Inferior parietal cortex (tissue), 1 donor: ENCODE results near the gene TMC2.

Experiments
- DNase-seq: peaks from one replicate; pipeline ENCODE4 v3.0.0-alpha.2; 2016; ENCODE audit errors: extremely low spot score

The TMC2 gene

DNA sequence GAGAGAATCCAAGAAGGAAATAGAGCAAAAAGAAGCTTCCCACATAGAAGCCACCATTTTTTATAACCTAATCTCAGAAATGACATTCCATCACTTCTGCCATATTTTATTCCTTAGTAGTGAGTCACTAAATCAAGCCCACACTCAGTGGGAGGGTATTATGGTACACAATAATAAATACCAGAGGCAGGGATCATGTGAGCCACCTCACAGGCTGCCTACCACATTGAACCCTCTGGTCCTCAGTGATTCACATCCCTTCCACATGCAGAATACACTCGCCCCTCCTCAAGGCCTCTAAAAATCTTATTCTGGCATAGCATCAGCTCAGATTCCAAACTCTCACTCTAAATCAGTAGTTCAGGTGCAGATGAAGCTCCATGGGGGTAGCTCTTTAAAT lies 49.4 kb downstream of the TMC2 start:
- DNase-seq: no peak

DNA sequence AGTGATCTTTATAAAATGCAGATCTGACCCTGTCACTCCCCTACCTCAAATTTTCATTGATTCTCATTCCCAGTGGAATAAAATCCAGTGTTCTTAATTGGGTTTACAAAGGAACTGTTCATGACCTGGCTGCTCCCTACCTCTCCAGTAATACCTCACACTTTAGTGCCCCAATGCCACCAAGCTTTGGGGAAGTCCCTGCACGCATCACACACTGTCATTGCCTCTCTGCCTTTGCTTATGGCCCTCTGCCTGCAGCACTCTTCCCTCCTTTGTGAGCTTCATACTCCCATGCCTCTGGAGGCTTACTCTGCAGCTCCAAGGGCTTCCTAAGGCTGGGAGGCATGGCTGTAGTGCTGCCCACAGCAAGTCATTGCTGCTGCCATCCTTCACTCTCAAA lies 57.4 kb downstream of the TMC2 start:
- DNase-seq: no peak

DNA sequence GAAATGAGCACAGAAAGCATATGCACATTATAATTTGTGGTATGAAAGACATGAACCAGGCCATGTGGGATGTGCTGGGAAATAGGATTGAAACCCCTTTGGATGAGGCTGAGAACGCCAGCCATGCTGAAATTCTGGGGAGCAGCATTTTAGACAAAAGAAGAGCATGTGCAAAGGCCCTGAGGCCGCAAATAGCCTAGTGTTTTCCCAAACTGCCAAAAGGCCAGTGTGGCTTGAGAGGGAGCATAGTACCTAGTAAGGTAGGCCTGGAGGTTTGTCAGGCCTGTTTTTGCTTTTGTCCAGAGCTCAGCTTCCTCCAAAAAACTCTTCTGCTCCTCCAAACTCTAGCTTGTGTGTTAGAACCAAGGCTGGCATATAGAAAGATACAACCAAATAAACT lies 58.7 kb downstream of the TMC2 start:
- no peak for DNase-seq

DNA sequence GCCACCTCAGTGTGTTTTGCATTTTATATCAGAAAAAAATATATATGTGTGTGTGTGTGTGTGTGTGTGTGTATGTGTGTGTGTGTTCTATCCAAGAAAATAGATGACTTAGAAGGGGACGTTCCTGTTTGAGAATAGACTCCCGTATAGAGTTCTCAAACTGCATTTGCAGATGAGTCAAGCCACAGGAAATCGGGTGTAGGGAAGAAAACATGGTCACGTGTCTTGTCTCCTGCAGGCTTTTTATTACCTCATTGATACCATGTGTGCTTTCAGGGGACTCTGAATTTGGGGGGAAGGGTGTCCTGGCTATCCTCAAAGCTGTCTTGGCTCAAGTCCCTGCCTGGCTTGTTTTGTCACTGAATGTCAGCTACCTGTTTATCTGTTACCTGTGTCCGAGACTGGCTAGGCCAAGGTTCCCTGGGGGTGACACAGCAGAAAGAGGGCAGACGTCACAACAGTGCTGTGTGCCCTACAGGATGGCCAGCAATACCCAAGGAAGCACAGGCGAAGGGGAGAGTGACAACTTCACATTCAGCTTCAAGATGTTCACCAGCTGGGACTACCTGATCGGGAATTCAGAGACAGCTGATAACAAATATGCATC lies 60.4 kb downstream of the TMC2 start:
- no peak for DNase-seq

DNA sequence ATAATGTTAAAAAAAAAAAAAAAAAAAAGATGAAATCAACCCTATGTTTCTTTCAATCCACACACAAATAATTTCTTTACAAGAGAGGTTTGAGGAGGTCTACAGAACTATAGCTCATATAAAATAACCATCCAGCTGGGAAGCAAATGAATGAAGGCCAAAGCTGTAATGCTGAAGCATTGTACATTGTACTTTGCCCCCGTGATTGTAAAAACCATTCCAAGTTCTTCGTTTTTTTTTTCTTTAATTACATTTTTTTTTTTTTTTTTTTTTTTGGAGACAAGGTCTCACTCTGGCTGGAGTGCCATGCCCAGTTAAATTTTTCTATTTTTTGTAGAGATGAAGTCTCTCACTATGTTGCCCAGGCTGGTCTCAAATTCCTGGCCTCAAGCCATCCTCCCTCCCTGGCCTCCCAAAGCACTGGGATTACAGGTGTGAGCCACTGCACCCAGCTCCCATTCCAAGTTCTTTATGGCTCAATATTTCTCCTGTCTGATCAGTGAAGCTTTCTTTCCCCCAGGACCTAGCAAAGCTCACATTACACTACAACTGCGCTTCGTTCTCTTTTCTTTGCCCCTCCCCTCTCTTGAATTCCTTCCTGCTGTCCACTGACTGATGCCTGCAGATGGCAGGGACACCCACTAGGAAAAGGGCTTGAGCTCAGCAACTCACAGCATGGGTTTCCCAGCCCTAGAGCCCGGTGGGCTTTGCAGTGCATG lies 63.1 kb downstream of the TMC2 start:
- no peak for DNase-seq

DNA sequence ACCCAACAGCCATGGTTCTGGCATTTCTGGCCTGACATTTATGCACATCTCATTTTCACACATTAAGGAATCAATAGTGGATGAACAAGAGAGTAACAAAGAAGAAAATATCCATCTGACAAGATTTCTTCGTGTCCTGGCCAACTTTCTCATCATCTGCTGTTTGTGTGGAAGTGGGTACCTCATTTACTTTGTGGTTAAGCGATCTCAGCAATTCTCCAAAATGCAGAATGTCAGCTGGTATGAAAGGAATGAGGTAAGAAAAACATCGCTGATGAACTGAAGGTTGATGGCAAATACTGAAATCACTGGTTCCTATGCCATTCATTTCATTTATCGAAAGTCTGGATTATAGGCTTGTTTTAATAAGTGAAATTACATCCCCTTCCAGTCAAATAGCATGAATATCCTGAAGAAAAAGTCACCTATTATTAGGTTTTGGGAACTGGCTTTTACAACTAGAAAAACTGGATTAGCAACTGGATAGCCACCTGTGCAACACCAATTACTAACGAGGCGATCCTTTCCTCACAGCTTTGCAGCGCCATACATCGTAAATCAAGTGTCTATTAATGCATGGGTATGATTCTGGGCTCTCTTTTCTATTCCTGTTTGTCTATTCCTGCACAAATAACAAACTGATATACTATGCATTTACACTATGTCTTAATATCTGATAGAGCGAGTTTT lies 65.8 kb downstream of the TMC2 start:
- DNase-seq: no peak

DNA sequence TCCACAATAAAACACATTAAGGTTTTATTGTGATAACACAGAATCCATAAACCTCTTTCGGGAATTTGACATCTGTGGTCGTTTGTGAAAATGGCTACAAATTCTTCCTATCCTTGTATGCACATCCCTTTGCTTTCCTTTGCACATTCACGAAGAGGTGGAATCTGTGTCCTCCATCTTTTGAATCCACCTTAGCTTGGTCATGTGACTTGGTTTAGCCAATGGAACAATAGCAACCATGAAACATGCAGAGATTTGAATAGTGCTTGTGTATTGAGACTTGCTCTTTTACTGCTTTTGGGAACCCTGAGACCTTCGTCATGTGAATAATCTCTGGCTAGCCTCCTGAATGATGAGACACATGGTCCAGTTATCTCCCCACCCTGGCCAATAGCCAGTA lies 66.4 kb downstream of the TMC2 start:
- DNase-seq: no peak

- no peak for DNase-seq
Measured at GRCh38 chr20:2603816-2604505, 67.6 kb downstream of the TMC2 start.

GRCh38 chr20:2604506-2604835 lies 68.1 kb downstream of the TMC2 start:
- DNase-seq: no peak

GRCh38 chr20:2606507-2607006 lies 70.2 kb downstream of the TMC2 start:
- no peak for DNase-seq

GRCh38 chr20:2610326-2610725 lies 74.0 kb downstream of the TMC2 start:
- DNase-seq: no peak

GRCh38 chr20:2610941-2611720 lies 74.8 kb downstream of the TMC2 start:
- DNase-seq: no peak

GRCh38 chr20:2612073-2612472 lies 75.7 kb downstream of the TMC2 start:
- no peak for DNase-seq

- DNase-seq: no peak
Measured at GRCh38 chr20:2616634-2617033, 80.3 kb downstream of the TMC2 start.

- no peak for DNase-seq
Measured at GRCh38 chr20:2617099-2617714, 80.8 kb downstream of the TMC2 start.

DNA sequence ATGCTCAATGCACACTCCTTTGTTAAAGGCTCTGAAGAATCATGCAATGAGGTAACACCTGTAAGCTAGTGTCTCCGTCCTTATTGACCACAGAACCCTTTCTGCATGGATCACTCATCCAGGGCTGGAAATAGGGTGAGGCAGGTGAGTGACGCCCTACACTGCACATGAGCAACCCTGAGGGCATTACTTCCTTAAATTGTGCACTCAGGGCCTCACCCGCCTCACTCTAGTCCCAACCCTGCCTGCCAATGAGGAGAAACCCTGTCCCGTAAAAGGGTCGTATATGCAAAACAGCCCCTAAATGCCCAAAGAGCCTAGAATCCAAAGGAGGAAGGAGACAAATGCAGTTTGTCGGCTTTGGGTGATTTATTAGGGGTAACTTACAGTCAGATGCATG lies 82.4 kb downstream of the TMC2 start:
- no peak for DNase-seq

DNA sequence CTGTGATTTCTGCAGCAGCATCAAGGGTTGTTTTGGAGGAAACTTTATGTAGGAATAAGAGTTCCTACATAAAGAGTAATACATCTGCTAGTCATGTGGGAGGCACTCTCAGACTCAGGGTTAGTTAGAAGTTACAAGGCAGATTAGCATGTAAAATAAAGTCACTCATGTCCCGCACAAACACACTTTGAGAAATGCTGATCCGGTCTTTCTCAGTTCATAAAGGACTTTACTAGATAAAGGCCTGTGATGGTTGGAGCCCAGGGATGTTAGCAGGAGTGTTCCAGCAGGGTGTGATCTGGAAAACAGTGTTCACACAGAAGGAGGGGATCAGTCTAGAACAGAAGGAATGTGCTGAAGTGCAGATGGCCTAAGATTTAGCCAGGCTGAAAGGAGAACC lies 83.0 kb downstream of the TMC2 start:
- no peak for DNase-seq

- DNase-seq: no peak
Measured at GRCh38 chr20:2619961-2620595, 83.7 kb downstream of the TMC2 start.

GRCh38 chr20:2624190-2624589 lies 87.8 kb downstream of the TMC2 start:
- DNase-seq: no peak

DNA sequence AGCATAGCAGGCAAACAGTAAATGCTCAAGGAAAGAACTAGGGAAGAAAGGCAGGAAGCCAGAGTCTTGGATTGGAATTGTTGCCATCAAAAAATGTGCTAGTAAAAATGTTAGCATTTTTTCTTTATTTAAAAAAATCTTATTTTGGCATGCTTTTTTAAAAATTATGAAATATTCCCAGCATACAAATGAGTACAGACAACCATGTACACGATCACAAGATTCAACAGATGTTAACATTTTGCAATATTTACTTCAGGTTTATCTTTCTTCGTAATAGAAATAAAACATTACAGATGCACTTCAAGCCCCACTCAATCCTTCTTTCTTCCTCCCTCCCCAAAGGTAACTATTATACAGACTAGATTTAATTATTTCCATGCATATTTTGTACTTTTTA lies 88.7 kb downstream of the TMC2 start:
- DNase-seq: no peak
